H1 (cell line): ENCODE results near the gene ERP44.

Experiments
- SP1 ChIP-seq: IDR thresholded peaks from 2 replicates; pipeline ENCODE4 v1.6.1; 2011; ENCODE audit warnings: low read depth, low read length
- TBP ChIP-seq: IDR thresholded peaks from 2 replicates; pipeline ENCODE4 v1.6.1; 2011; ENCODE audit warnings: low read depth, low read length, improper control_type of control experiment

- TF ChIP-seq TBP (no peak), SP1 (no peak)
These were observed 167.5 kb downstream of the ERP44 start for GRCh38 chr9:99931155-99931840.
